ENCODE measurements around the gene ABLIM1.

The ABLIM1 gene

GRCh38 chr10:114525368-114525949 is 132.6 kb downstream of the ABLIM1 start (continued):
- TF ChIP-seq ZNF792 (tag by site-specific recombination; IDR thresholded peaks at IDR 0.05) (no peak), ZNF23 (tag by site-specific recombination; IDR thresholded peaks at IDR 0.05; ENCODE audit: borderline replicate concordance) (no peak), ZNF132 (tag by site-specific recombination; IDR thresholded peaks at IDR 0.05; ENCODE audit: borderline replicate concordance) (no peak), ZNF324 (tag by site-specific recombination; IDR thresholded peaks at IDR 0.05) (no peak), ZNF426 (tag by site-specific recombination; IDR thresholded peaks at IDR 0.05) (no peak), TSHZ1 (tag by site-specific recombination; IDR thresholded peaks at IDR 0.05; ENCODE audit: borderline replicate concordance) (peak; percentile 95), PRDM6 (tag by site-specific recombination; IDR thresholded peaks at IDR 0.05) (peak; percentile 99), SALL2 (tag by site-specific recombination; IDR thresholded peaks at IDR 0.05; ENCODE audit: borderline replicate concordance) (no peak), ZSCAN4 (tag by site-specific recombination; IDR thresholded peaks at IDR 0.05) (0 out of 2 replicates have a peak, but pooled peaks have one; percentile 32), ZNF664 (tag by site-specific recombination; IDR thresholded peaks at IDR 0.05) (no peak), ZNF518A (tag by site-specific recombination; conservative IDR thresholded peaks at IDR 0.05; ENCODE audit: low read depth) (no peak; the same call in 1 of the 2 replicates), ZNF416 (tag by site-specific recombination; IDR thresholded peaks at IDR 0.05) (no peak), ZNF558 (tag by site-specific recombination; IDR thresholded peaks at IDR 0.05) (peak; percentile 64; the same call in 1 of the 2 replicates), ZNF571 (tag by site-specific recombination; IDR thresholded peaks at IDR 0.05) (no peak), ZSCAN23 (tag by site-specific recombination; IDR thresholded peaks at IDR 0.05) (peak; percentile 66), ZNF341 (tag by site-specific recombination; IDR thresholded peaks at IDR 0.05; ENCODE audit: low read depth) (no peak), ZNF26 (tag by site-specific recombination; IDR thresholded peaks at IDR 0.05) (no peak), ZNF239 (tag by site-specific recombination; IDR thresholded peaks at IDR 0.05) (no peak), ZNF398 (tag by site-specific recombination; IDR thresholded peaks at IDR 0.05) (no peak), ZNF404 (tag by site-specific recombination; IDR thresholded peaks at IDR 0.05) (no peak), ZFHX2 (tag by site-specific recombination; conservative IDR thresholded peaks at IDR 0.05) (no peak)
